ENCODE data around the gene ESRRG. TPM values are rescaled to one million over a fixed set of nuclear protein-coding genes. Genes with fewer than 3 reads are reported as not detected.

Gene ESRRG
- total RNA-seq, 3 donors from 2014 or later: 0.58 to 1.1 (median 0.58) TPM

- ATAC-seq (no peak), DNase-seq (no peak)
- Histone ChIP-seq H3K9me3 (no peaks in the 10 kb centered on the region), H3K4me1 (ENCODE audit: low read depth) (no peaks in the 10 kb centered on the region), H3K4me3 (no peak overlapping the region), H3K36me3 (ENCODE audit: low read depth) (no peaks in the 10 kb centered on the region)
- TF ChIP-seq, protein P1, sequence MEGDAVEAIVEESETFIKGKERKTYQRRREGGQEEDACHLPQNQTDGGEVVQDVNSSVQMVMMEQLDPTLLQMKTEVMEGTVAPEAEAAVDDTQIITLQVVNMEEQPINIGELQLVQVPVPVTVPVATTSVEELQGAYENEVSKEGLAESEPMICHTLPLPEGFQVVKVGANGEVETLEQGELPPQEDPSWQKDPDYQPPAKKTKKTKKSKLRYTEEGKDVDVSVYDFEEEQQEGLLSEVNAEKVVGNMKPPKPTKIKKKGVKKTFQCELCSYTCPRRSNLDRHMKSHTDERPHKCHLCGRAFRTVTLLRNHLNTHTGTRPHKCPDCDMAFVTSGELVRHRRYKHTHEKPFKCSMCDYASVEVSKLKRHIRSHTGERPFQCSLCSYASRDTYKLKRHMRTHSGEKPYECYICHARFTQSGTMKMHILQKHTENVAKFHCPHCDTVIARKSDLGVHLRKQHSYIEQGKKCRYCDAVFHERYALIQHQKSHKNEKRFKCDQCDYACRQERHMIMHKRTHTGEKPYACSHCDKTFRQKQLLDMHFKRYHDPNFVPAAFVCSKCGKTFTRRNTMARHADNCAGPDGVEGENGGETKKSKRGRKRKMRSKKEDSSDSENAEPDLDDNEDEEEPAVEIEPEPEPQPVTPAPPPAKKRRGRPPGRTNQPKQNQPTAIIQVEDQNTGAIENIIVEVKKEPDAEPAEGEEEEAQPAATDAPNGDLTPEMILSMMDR (IDR thresholded peaks at IDR 0.05): no peak
- intact Hi-C loops (cut with DNase I, micrococcal nuclease): no loop called here
Measured at GRCh38 chr1:216482620-216483019, 240.6 kb downstream of the ESRRG start.

DNA sequence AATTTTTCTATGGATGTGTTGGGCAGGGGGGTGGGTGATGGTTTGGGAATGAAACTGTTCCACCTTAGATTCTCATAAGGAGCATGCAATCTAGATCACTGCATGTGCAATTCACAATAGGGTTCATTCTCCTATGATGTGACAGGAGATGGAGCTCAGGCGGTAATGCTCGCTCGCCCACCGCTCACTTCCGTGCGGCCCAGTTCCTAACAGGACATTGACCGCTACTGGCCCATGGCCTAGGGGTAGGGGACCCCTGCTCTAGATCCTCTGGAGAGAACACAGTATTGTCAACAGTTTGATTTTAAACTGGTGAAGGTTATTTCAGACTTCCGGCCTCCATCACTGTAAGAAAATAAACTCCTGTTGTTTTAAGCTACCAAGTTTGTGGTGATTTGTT, 245.0 kb downstream of the ESRRG start:
- DNase-seq (no peak), ATAC-seq (no peak)
- TF ChIP-seq, protein P1 (IDR thresholded peaks at IDR 0.05): no peak
- H3K4me3 ChIP-seq: no peak overlapping the region
- intact Hi-C loops (cut with DNase I, micrococcal nuclease): no loop called here
- no peaks in the 10 kb centered on the region for H3K4me1 ChIP-seq (ENCODE audit: low read depth)
- H3K36me3 ChIP-seq (ENCODE audit: low read depth): no peaks in the 10 kb centered on the region
- no peaks in the 10 kb centered on the region for H3K9me3 ChIP-seq

- Histone ChIP-seq H3K36me3 (ENCODE audit: low read depth) (no peaks in the 10 kb centered on the region), H3K4me3 (no peak overlapping the region), H3K4me1 (ENCODE audit: low read depth) (no peaks in the 10 kb centered on the region), H3K9me3 (no peaks in the 10 kb centered on the region)
- TF ChIP-seq, protein P1 (IDR thresholded peaks at IDR 0.05): no peak
- intact Hi-C loops (cut with DNase I, micrococcal nuclease): no loop called here
- no peak for ATAC-seq
- no peak for DNase-seq
Measured at GRCh38 chr1:216476341-216476740, 246.9 kb downstream of the ESRRG start.

- H3K4me1 ChIP-seq (ENCODE audit: low read depth): no peaks in the 10 kb centered on the region
- ATAC-seq (no peak), DNase-seq (no peak)
- no peaks in the 10 kb centered on the region for H3K36me3 ChIP-seq (ENCODE audit: low read depth)
- TF ChIP-seq, protein P1 (IDR thresholded peaks at IDR 0.05): no peak
- H3K4me3 ChIP-seq: no peak overlapping the region
- H3K9me3 ChIP-seq: no peaks in the 10 kb centered on the region
- intact Hi-C loops (cut with DNase I, micrococcal nuclease): no loop called here
Measured at GRCh38 chr1:216475659-216476276, 247.5 kb downstream of the ESRRG start.

DNA sequence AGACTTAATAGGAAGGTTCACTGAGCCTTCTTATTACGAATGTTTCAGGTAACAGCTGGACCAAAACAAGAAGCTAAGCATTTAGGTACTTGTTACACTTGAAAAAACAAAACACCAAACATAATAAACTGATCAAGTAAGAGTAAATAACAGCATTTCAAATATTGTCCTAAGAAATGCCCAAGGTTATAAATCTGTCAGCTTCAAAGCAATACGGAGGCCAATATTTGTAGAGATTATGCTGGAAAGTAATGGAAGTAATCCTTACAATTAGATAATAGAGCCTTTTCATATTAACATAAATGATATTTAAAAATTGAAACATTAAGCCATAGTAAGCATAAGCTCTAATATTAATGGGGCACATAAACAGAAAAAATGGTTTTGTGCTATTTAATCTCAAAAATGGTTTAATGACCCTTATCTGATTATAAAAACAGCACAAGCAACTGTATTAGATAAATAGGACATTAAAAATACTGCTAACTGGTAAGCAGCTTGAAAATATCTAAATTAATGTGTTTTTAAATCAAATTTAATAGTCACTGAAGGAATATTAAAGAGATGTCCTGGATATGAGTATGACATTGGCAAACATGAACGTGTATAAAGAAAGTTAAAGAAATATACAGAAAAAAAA, 256.9 kb downstream of the ESRRG start:
- no peaks in the 10 kb centered on the region for H3K4me1 ChIP-seq (ENCODE audit: low read depth)
- DNase-seq (no peak), ATAC-seq (no peak)
- TF ChIP-seq, protein P1 (IDR thresholded peaks at IDR 0.05): no peak
- no peaks in the 10 kb centered on the region for H3K9me3 ChIP-seq
- H3K36me3 ChIP-seq (ENCODE audit: low read depth): no peaks in the 10 kb centered on the region
- no peak overlapping the region for H3K4me3 ChIP-seq
- intact Hi-C loops (cut with DNase I, micrococcal nuclease): no loop called here
